HG02623 (cell line): ENCODE data around the gene PHF12.
"Not testable (repeated sequence)": the region's sequence is repeated elsewhere in the genome, so short reads cannot be mapped to it uniquely, and the experiment has no call there.

Source experiments
- ATAC-seq: cut with Tn5 transposase; IDR thresholded peaks from one replicate; pipeline ENCODE4 v1.9.1; 2021; ENCODE audit warnings: moderate library complexity; ENCODE audit not compliant: unreplicated experiment

Gene PHF12

DNA sequence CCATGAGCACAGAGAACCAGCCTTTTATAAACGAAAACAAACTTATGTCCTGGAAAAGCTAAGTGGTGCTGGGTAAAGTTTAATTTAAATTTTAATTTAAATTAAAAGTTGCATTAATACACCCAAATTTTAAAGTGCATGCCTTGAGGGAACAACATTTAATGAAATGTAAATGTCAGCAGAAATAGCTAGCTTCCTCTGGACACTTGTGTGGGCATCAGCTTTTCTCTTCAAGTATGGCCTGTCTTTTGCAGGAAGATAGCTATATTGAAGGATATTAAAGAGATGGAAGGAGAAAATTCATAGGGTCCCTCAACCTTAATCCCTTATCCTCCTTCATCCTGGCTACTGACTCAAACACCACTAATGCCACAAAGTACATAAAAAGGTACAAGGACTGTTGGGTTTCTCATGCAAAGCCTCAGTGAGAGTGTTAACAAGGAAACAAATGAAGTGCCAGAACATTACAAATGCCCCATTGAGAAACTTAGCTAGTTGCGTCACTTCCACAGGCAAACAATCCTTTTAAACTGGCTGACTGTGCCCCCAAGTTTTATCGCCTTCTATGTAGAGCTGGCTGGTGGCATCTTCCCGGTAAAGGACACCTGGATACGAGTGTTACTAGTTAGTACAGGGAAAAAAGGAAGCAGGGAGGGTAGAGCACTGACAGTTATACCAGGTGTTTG is 14.1 kb downstream of the PHF12 start:
- no peak for ATAC-seq

DNA sequence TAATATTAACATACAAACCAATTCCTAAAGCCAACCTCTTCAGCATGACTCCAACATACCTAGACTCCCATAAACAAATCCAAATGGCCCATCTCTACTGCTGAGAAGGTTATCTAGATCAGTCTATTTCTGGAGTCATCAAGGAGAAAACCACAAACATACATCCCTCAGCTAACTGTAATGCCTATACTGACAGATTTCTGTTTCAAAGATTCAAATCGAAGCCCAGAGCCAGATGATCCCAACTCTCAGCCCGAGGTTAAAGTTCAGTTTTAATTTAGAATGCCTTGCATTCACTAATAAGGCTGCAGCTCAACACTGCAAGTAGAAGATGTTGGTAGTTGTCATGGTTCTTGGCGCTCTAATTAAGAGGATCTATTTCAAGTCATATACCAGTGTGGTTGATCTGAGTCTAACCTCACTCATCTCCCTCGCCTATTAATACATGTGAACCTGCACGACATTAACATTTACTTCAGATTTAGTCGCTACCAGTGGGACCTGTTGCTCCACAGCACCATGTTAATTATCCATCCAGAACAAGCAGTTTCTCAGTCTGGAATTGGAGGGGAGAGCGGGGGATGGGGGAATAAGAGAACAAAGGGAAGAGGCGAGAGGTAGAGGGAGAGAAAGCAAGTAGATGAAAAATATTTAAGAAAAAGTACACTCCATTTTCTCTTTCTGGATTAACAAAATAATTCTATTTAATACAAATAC is 15.4 kb downstream of the PHF12 start:
- ATAC-seq = no peak

DNA sequence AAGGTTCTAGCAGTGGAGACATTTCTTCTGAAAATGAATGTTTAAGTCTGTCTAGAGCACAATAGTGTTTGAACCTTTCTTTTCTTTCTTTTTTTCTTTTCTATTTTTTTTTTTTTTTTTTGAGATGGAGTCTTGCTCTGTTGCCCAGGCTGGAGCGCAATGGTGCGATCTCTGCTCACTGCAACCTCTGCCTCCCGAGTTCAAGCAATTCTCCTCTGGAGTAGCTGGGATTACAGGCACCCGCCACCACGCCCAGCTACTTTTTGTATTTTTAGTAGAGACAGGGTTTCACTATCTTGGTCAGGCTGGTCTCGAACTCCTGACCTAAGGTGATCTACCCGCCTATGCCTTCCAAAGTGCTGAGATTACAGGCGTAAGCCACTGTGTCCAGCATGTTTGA is 16.8 kb downstream of the PHF12 start:
- ATAC-seq = not testable (repeated sequence)

DNA sequence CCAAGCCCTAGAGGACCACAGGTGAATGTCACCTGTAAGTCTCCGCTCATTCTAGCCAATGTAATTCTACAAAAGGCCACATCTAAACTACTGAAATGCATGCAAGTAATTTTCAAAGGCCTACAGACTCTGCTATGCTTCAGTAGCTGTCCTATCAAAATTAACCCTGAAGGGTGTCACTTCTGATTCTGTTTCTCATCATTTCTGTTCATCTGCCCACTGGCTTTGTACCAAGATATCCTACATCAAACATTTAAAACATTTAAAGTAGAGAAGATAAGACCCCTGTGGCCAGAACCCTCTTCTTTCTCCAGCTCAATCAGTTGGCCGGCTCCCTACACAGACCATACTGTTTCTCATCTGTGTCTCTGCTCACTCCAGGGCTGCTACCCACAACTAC is 21.5 kb downstream of the PHF12 start:
- ATAC-seq = no peak

DNA sequence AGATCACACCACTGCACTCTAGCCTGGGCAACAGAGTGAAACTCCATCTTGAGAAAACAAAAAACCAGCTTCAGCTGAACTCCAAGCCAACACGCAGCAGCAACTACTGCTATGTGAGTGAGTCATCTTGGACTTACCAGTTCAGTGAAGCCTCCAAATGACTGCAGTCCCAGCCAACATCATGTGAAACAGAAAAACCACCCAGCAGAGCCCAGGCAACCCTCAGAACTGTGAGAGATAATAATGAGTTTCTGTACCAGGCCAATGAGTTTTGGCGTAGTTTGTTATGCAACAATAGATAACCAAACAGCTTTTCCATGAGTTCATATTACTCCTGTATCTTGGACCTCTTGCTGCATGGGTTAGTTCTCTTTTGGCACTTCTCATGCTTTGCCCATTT is 23.3 kb downstream of the PHF12 start:
- ATAC-seq = no peak

DNA sequence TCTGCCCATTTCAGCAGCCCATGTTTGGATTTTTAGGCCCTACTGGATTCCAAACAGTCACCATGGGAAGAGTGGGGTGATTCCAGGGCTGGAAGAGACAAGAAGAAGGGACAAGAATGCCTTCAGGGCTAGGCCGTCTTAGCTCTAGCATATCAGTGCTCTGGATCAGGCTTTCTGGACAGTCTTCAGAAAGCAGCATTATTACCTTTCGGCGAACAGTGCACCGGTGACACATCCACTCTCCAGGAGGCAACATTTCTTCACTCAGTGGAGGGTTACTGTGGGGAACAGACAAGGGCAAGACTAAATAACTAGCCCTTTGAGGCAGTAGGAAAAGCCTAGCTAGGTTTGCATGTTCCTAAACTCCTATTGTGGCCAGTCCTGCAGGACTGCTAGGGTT is 24.5 kb downstream of the PHF12 start:
- no peak for ATAC-seq

DNA sequence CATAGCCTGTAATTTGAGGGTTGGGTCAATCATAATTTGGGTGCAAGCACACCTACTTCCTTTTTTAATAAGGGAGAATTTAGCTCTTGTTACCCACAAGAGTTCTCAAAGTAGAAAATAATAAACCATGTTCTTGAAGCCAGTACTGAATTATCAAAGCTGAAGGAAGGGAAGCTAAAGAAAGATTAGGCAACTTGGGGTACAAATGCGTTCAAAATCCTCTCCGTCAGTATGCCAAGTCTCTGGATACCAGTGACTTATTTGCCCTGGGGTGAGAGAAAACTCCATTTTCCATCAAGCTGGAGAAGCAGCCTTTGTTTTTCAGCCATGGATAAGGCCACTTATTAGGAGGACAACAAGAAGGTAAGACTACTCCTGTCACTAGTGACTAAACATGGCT is 25.0 kb downstream of the PHF12 start:
- ATAC-seq = no peak

DNA sequence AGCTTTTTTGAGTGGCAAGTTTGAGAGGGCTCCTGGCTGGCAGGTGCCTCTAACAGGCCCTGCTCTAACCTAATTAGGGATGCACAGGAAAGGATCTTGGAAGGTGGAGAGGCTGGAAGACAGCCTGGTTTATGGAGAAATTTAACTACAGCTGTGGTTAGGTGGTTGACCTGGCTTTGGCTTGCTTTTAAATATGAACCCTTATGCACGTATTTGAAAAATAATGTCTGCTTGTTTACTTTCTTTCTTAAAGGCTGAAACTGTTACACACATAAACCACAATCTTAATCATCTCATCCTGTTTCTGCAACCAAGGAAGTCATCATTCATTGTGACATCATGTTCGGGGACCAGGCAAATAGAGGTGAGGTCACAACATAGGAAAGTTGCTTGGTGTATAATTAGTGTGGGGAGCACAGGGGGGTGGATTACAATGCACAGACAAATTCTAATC is 25.4 kb downstream of the PHF12 start:
- no peak for ATAC-seq

DNA sequence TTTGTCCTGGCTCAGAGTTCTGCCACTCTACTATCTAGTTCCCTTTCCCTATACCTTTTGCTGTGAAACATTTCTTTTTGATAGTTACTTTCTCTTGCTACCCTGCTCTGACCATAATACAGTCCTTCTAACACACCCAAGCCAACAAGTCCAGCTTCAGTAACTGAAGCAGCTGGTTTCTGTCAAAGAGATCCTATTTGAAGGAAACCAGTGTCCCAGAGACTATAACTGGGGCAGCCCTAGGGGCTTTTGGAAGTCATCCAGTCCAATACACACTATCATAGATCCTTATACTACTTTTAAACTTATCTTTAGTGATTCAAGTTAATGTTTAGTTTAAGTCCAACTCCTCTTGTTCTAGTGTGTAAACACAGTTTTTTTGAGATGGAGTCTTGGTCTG is 31.1 kb downstream of the PHF12 start:
- no peak for ATAC-seq

DNA sequence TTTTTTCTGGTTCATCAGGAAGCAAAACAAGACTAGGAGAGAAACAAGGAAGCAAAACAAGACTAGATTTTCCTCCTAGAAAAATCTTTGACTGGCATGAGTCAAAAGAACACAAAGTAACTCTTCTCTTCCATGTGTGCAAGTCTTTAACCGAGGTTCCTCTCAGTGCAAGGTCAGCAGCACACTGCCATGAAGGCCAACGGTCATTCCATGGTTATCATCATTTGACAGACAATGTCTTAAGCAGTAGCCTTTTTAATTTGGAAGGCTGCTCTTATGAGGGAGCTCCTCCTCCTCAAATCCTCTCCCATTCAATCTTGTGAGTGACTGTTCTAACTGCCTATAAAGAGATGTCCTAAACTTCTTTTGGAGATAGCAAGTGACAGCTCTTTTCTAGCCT is 33.0 kb downstream of the PHF12 start:
- no peak for ATAC-seq

DNA sequence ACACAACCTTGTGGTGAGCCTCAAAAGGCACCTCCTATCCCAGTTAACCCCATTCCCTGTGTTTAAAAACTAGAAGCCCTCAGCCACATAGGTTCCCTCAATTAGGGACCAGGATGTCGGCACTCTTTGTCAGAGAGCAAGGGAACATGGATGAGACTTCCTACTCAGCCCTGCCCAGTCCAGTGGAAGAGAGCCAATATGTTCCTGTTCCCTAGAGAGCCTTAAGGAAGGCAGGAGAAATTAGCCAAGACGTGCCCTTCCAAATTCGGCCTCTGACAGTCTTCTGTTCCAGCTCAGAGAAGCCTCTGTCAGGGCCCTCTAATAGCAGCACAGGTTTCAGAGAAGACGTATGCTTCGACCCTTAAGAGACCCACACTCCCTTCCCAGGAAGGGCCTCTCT is 33.9 kb downstream of the PHF12 start:
- ATAC-seq = no peak

DNA sequence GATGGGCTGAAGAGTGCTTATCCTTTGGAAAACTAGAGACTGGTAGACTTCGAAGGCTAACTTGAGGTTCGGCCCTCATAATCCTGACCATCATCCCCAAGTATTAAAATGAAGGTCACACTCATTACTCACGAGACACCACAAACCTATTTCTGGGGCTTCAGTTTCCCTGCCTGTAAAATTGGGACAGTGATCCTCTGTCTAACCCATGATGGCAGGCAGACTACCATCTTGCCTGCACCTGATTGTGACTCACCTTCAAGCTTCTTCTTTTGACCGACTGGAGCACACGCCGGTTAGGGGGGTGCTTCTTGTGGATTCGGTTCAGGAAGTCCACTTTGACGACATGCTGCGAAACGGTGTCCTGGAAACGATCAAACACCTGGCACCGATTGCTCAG is 34.3 kb downstream of the PHF12 start:
- ATAC-seq = no peak

DNA sequence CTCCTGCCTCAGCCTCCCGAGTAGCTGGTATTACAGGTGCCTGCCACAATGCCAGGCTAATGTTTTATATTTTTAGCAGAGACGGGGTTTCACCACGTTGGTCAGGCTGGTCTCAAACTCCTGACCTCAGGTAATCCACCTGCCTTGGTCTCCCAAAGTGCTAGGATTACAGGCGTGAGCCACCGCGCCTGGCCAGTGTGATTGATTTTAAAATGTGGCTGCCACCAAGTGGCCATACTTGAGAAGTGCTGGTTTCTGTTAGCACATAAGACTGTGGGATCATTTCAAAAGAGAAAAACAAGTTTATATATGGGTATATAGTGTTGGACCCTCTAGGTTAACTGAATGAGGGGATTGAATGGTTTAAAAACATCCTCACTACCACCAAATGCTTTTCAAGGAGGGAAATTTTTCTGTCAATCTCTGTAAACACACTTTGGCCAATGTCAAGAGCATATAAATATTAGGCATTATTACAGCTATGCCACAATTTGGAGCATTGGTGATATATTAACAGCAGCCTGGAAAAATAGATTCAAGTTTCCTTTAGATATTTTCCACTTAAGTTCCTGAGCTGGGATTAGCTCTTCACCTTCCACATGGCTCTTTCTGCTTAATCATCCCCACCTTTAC is 34.9 kb downstream of the PHF12 start:
- ATAC-seq = no peak

DNA sequence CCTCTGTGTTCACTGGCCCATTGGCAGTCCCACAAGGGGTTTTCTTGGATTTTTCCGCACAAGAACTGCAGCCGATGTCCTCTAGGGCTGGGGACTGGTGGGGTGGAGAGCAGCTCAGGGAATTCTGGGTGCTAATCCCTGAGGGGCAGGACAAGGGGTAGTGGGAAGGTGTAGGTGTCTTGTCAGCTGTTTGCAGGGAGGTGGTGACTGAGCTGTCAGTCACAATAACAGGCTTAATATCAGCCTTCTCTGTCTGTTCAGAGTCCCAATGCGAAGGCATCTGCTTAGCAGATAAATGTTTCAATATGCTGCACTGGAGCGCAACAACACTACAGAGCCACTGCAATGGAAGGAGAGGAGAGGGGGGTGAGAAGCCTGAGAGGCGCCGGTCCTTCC is 38.4 kb downstream of the PHF12 start:
- ATAC-seq = no peak

DNA sequence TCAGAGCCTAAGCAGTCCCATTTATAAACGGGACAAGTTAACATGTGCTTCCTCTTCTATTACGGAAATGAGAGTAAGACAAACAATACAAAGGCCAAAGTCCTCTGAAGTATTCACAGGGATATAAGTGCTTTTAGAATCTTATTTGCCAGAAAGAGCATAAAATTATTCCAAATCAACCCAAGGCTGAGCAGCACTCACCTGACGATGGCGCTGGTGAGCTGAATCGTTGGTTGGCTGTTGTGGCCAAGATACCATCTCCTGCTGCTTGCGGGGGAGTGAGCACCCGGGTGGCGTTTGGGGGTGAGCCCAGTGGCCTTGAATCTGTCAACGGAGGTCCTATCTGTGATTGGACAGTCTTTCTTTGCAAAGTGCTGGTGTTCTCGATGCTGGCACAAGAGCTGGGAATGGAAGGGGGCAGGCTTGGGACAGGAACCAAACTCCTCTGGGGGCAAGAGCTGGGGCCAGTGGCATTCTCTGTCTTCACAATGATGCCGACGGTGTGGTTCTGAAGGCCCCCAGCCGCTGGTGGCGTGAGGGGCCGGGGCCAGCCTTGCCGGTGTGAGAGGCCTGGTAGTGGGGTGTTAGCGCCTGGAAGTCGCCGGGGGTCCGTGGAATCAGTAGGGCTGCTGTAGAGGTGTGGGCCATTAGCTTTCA is 38.9 kb downstream of the PHF12 start:
- no peak for ATAC-seq

DNA sequence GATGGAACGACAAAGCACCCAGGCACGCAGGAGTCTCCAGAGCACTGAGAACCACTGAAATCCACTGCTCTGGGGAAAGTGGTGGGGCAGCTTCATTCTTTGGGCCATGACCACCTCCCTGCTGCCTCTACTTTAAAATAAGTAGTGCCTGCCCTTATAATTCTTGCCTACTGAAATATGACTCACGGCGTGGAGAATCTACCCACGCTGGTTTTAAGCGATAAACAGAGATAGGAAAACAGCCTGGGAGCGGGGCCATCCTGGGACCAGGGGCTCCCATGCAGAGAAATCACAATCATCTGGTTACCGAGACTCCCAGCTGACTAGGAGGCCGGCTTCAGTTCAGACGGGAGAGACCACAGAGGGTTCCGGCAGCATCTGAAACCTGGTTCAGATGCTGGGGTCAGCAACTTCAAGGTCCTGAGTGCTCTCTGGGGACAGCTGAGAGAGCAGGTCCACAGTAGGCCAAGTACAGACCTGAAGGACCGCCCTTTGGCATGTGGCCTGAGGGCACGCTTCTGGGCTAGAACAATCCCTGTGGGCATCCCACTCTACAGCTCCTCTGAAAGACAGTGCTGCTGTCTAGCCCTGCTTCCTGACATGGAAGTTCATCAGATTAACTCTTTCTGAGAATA is 39.8 kb downstream of the PHF12 start:
- no peak for ATAC-seq

DNA sequence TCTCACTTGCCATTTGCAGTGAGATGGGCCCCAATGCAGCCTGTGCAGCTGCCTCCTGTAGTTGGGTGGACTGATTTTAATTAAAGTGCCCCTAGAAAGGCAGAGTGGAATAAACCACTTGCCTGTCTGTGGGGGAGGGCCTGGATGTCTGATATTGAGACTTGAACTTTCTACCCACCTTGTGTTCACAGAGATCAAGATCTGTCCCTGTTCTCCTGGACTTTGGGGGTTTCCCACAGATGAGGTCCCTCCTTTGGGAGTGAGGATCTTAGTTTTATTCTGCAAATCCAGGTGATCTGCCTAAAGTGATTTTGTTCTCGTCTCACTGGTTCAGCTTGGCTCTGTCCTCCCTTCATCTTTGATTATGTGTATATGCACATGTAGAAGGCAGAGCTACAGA is 40.8 kb downstream of the PHF12 start:
- ATAC-seq = no peak

DNA sequence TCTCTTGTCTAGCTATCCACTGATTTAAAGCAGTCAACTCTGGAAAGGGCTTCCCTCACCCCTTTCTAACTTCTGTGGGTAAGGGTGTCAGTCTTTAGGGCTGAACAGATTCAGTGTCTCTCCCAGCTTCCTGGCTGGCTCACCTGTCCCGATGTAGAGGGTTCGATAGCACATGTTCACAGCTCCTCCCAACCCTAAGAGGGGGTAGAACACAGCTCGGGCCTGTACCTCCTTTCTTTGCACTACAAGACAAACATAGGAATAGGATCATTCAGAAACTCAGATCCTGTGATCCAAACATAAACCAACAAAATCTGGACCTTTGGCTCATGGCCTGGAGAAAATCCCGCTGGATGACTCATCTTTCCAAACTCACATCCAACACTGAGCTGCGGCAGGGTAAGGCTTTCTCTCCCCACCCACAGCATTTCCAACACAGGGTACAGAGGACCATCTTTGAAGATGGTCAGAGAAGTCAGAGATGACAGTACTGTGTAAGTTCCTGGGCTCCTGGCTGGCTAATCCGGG is 42.6 kb downstream of the PHF12 start:
- ATAC-seq = no peak

DNA sequence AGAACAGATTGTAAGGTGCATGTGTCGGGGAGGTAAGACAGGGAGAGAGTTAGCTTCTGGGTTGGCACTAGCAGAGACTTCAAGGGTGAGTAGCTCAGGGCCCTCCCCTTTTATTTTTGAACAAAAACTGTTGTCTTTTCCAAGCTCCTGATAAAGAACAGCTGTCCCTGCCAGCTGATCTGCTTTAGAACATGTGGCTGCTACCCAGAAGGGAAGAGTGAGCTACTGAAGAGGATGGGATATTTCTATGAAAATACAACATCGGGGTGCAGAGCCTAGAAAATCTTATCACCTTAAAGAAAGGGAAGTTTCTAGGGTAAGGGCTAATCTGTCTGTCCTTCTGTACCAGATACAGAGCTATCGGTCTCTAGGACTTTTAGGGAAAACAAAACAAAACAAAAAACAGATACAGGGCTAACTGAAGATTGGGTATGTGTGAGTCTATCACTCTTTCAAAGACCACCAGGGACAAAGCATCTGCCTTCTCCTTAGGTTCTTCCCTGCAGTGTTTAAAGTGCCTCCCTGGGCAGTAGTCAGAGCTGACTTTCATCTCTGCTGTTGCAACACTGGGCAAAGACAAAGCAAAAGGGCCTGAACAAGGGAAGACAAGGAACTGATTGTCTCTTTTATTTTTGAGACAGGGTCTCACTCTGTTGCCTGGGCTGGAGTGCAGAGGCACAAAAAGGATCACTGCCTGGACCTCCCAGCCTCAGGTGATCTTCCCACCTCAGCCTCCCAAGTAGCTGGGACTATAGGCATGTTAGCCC is 43.4 kb downstream of the PHF12 start:
- no peak for ATAC-seq

DNA sequence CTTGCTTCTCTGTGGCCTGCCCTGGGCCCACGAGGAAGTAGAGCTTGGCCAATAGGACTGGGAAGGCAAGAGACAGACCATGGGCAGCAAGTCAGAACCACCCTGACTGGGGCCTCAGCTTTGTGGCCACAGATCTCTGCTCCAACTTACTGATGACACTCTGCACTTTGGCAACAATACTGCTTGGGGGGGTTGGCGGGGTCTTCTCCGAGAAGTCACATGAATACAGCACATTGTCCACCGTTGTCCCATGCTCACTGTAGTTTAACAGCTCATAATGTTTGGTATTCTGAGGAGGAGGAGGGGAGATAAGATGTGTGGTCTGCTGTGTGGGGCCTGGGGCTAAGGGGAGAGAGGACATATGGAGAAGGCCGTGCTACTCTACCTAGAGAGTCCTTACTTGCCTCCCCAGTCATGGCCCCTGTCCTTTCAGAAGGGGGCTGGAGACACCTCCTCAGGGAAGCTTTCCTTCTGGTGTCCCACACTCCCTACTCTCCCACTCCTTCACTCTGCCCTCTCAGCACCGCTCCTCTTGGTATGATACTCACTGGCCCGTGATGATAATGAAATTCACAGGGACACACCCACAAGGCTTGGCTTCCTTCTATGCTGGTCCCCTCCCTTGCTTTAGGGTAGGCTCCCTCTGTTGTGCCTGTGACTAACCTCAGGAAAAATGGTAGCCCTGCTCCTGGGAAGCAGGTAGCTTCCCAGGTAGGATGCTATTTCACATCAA is 44.4 kb downstream of the PHF12 start:
- ATAC-seq = no peak
